CD4-positive, alpha-beta memory T cell (primary cell): ENCODE data around the gene DBF4. TPM values are rescaled to one million over a fixed set of nuclear protein-coding genes. Genes with fewer than 3 reads are reported as not detected.
"Not testable (repeated sequence)": the region's sequence is repeated elsewhere in the genome, so short reads cannot be mapped to it uniquely, and the experiment has no call there.

Experiments
- CTCF ChIA-PET: fragments of 350-600 bp; sonication (Branson Sonifier 250); formaldehyde crosslinking; loops from one replicate; lab custom pipeline; 2021; ENCODE audit warnings: inconsistent platforms; ENCODE audit not compliant: partially characterized antibody; lab: Charles Lee
- POLR2A ChIA-PET: fragments of 350-600 bp; sonication (Branson Sonifier 250); formaldehyde crosslinking; loops from one replicate; lab custom pipeline; 2021; ENCODE audit not compliant: partially characterized antibody; lab: Charles Lee
- DNase-seq, 5 donors: peaks; one replicate each; pipeline versions ENCODE4 v3.0.0 to v3.0.0-alpha.2; 2020 to 2022; ENCODE audit warnings: mixed read lengths in 1 of 5
- H3K27ac ChIP-seq: one replicate; pipeline ENCODE4 v1.7.0; 2013; ENCODE audit warnings: low read depth, low read length
- H3K27me3 ChIP-seq: 2 replicates; pipeline ENCODE4 v1.7.0; 2013; ENCODE audit warnings: mild to moderate bottlenecking, low read length, moderate library complexity; ENCODE audit not compliant: insufficient read depth
- H3K36me3 ChIP-seq: 2 replicates; pipeline ENCODE4 v1.7.0; 2013; ENCODE audit warnings: mild to moderate bottlenecking, low read length, moderate library complexity; ENCODE audit not compliant: insufficient read depth
- H3K4me1 ChIP-seq: 2 replicates; pipeline ENCODE4 v1.7.0; 2013; ENCODE audit warnings: mild to moderate bottlenecking, low read length, moderate library complexity; ENCODE audit not compliant: insufficient read depth
- H3K4me3 ChIP-seq, 2 donors: one replicate each; pipeline ENCODE4 v1.7.0; 2013; ENCODE audit warnings: low read length in 2 of 2, mild to moderate bottlenecking in 1 of 2
- H3K9me3 ChIP-seq, 2 donors: one replicate each; pipeline ENCODE4 v1.7.0; 2013; ENCODE audit warnings: low read length in 2 of 2, control low read depth in 1 of 2; ENCODE audit not compliant: control insufficient read depth in 1 of 2
- H3K27ac Mint-ChIP-seq, 7 donors: one replicate each; pipeline ENCODE4 v1.8.0; 2020 to 2021; ENCODE audit warnings: mixed read lengths in 7 of 7, mild to moderate bottlenecking in 6 of 7, inconsistent platforms in 3 of 7, moderate library complexity in 3 of 7
- H3K27me3 Mint-ChIP-seq, 2 donors: one replicate each; pipeline ENCODE4 v1.8.0; 2020 to 2021; ENCODE audit warnings: mixed read lengths in 2 of 2
- H3K36me3 Mint-ChIP-seq, 2 donors: one replicate each; pipeline ENCODE4 v1.8.0; 2020 to 2021; ENCODE audit warnings: mixed read lengths in 2 of 2, inconsistent platforms in 1 of 2, mild to moderate bottlenecking in 1 of 2
- H3K4me1 Mint-ChIP-seq, 4 donors: one replicate each; pipeline ENCODE4 v1.8.0; 2020 to 2021; ENCODE audit warnings: mixed read lengths in 4 of 4, mild to moderate bottlenecking in 1 of 4
- H3K4me3 Mint-ChIP-seq, 8 donors: one replicate each; pipeline ENCODE4 v1.8.0; 2020 to 2021; ENCODE audit warnings: mixed read lengths in 8 of 8, mild to moderate bottlenecking in 7 of 8, moderate library complexity in 6 of 8, inconsistent platforms in 3 of 8
- H3K9me3 Mint-ChIP-seq, 8 donors: one replicate each; pipeline ENCODE4 v1.8.0; 2020 to 2021; ENCODE audit warnings: mixed read lengths in 8 of 8, mild to moderate bottlenecking in 5 of 8, inconsistent platforms in 3 of 8, moderate library complexity in 1 of 8
- intact Hi-C: fragments of 100-400 bp; cut with micrococcal nuclease; formaldehyde crosslinking; loops from one replicate; pipeline ENCODE4 v1.15.1; 2023
- polyA plus RNA-seq, 2 donors: library from polyadenylated mRNA; unstranded; fragments of 300-500 nt; fragmentation: Illumina TruSeq; gene quantifications; one replicate each; pipeline ENCODE4 v1.2.3, GENCODE V29; 2021
- total RNA-seq, 2 experiments: library from RNA; stranded (reverse); gene quantifications; one replicate each; pipeline ENCODE4 v1.2.3, GENCODE V29; 2021

The DBF4 gene
- total and polyA plus RNA-seq, 4 experiments from 2014 or later, result 25.3 to 29.1 (median 27.9) TPM

- H3K4me3 Mint-ChIP-seq, result no peak overlapping the region
- H3K27ac Mint-ChIP-seq, result peak overlapping the region in 1 of 7 donors; percentile 72
- H3K4me1 Mint-ChIP-seq, result peaks cover 22 to 38% (median 26%) of the 10 kb centered on the region in 4 donors
- ChIA-PET POLR2A (no interaction called here), CTCF (interaction anchor here (1.3 kb wide), 1 partner anchor 85 kb away, joined by 4 read pairs; no protein-coding TSS in a partner anchor)
- intact Hi-C loops, result loop anchor here (10.0 kb wide), 1 partner anchor 958 kb away; no protein-coding TSS in a partner anchor
- H3K9me3 Mint-ChIP-seq, result no peaks in the 10 kb centered on the region
- Histone ChIP-seq H3K36me3 (peaks cover 6% of the 10 kb centered on the region), H3K27ac (no peak overlapping the region), H3K27me3 (no peaks in the 10 kb centered on the region), H3K9me3 (no peaks in the 10 kb centered on the region), H3K4me3 (no peak overlapping the region), H3K4me1 (peaks cover 24% of the 10 kb centered on the region)
- no peaks in the 10 kb centered on the region for H3K27me3 Mint-ChIP-seq
- peaks cover 12 to 40% of the 10 kb centered on the region in 2 donors for H3K36me3 Mint-ChIP-seq
- DNase-seq, result no peak
These were observed 6.1 kb downstream of the DBF4 start for GRCh38 chr7:87882151-87882937.

GRCh38 chr7:87885018-87885417, 8.7 kb downstream of the DBF4 start:
- Histone ChIP-seq H3K27ac (no peak overlapping the region), H3K4me1 (no peaks in the 10 kb centered on the region), H3K4me3 (no peak overlapping the region), H3K36me3 (peaks cover 15% of the 10 kb centered on the region), H3K27me3 (no peaks in the 10 kb centered on the region), H3K9me3 (no peaks in the 10 kb centered on the region)
- ChIA-PET CTCF (interaction anchor here (1.1 to 4.0 kb wide), 4 partner anchors 16 to 468 kb away, joined by 3 to 36 read pairs (median 13); no protein-coding TSS in a partner anchor), POLR2A (no interaction called here)
- Mint-ChIP-seq H3K36me3 (peaks cover 22 to 50% of the 10 kb centered on the region in 2 donors), H3K27me3 (no peaks in the 10 kb centered on the region), H3K4me3 (no peak overlapping the region), H3K9me3 (no peaks in the 10 kb centered on the region), H3K4me1 (peaks cover 9 to 24% (median 16%) of the 10 kb centered on the region in 4 donors), H3K27ac (no peak overlapping the region)
- DNase-seq, result no peak
- intact Hi-C loops, result loop anchor here (10.0 kb wide), 1 partner anchor 960 kb away; no protein-coding TSS in a partner anchor

GRCh38 chr7:87886875-87887274, 10.6 kb downstream of the DBF4 start:
- Mint-ChIP-seq H3K27ac (no peak overlapping the region), H3K4me1 (peaks cover 0 to 14% (median 11%) of the 10 kb centered on the region in 4 donors), H3K36me3 (peaks cover 18 to 43% of the 10 kb centered on the region in 2 donors), H3K4me3 (no peak overlapping the region), H3K9me3 (no peaks in the 10 kb centered on the region), H3K27me3 (no peaks in the 10 kb centered on the region)
- ChIA-PET CTCF (interaction anchor here (0.7 to 4.0 kb wide), 24 partner anchors 9 to 575 kb away, joined by 3 to 36 read pairs (median 4); partner anchors contain the start of genes ADAM22, DBF4 and SLC25A40), POLR2A (no interaction called here)
- Histone ChIP-seq H3K27me3 (no peaks in the 10 kb centered on the region), H3K4me3 (no peak overlapping the region), H3K4me1 (no peaks in the 10 kb centered on the region), H3K36me3 (peaks cover 15% of the 10 kb centered on the region), H3K9me3 (no peaks in the 10 kb centered on the region), H3K27ac (no peak overlapping the region)
- intact Hi-C loops, result loop anchor here (1.0 to 10.0 kb wide), 5 partner anchors 90 to 962 kb away; no protein-coding TSS in a partner anchor
- peak in 4 of 5 donors; percentile 41 to 50 (median 44) for DNase-seq

GRCh38 chr7:87895363-87895762, 19.1 kb downstream of the DBF4 start:
- peaks cover 21 to 62% of the 10 kb centered on the region in 2 donors for H3K36me3 Mint-ChIP-seq
- CTCF ChIA-PET, result interaction anchor here (1.0 kb wide), 1 partner anchor 99 kb away, joined by 3 read pairs; no protein-coding TSS in a partner anchor
- H3K4me3 Mint-ChIP-seq, result no peak overlapping the region

GRCh38 chr7:87899255-87899654, 23.0 kb downstream of the DBF4 start:
- no peak for DNase-seq
- no peak overlapping the region for H3K4me3 Mint-ChIP-seq
- peaks cover 33 to 62% of the 10 kb centered on the region in 2 donors for H3K36me3 Mint-ChIP-seq
- peak overlapping the region in 1 of 7 donors; percentile 21 for H3K27ac Mint-ChIP-seq
- intact Hi-C loops, result no loop called here
- CTCF ChIA-PET, result no interaction called here
- H3K27me3 Mint-ChIP-seq, result no peaks in the 10 kb centered on the region
- Histone ChIP-seq H3K27me3 (no peaks in the 10 kb centered on the region), H3K27ac (no peak overlapping the region), H3K36me3 (peaks cover 13% of the 10 kb centered on the region), H3K4me1 (no peaks in the 10 kb centered on the region), H3K9me3 (no peaks in the 10 kb centered on the region), H3K4me3 (no peak overlapping the region)
- no peaks in the 10 kb centered on the region for H3K9me3 Mint-ChIP-seq
- peaks cover 0 to 5% (median 2%) of the 10 kb centered on the region in 4 donors for H3K4me1 Mint-ChIP-seq
- POLR2A ChIA-PET, result interaction anchor here (0.6 kb wide), 1 partner anchor 35 kb away, joined by 3 read pairs; no protein-coding TSS in a partner anchor

More at GRCh38 chr7:87895363-87895762, 19.1 kb downstream of the DBF4 start:
- H3K9me3 ChIP-seq, result no peaks in the 10 kb centered on the region
- intact Hi-C loops, result no loop called here
- H3K4me1 ChIP-seq, result no peaks in the 10 kb centered on the region
- H3K9me3 Mint-ChIP-seq, result no peaks in the 10 kb centered on the region
- peaks cover 0 to 10% (median 4%) of the 10 kb centered on the region in 4 donors for H3K4me1 Mint-ChIP-seq
- no peak for DNase-seq
- POLR2A ChIA-PET, result no interaction called here
- peaks cover 8% of the 10 kb centered on the region for H3K36me3 ChIP-seq
- H3K27me3 ChIP-seq, result no peaks in the 10 kb centered on the region
- no peaks in the 10 kb centered on the region for H3K27me3 Mint-ChIP-seq
- no peak overlapping the region for H3K27ac ChIP-seq
- H3K27ac Mint-ChIP-seq, result peak overlapping the region in 4 of 7 donors; percentile 1 to 64 (median 22)
- no peak overlapping the region for H3K4me3 ChIP-seq

- DNase-seq, H3K27me3 Mint-ChIP-seq, H3K4me1 ChIP-seq, H3K9me3 ChIP-seq, intact Hi-C loops, H3K27ac ChIP-seq, H3K36me3 ChIP-seq, H3K9me3 Mint-ChIP-seq, H3K4me3 Mint-ChIP-seq, H3K27me3 ChIP-seq, POLR2A ChIA-PET, H3K4me1 Mint-ChIP-seq, H3K4me3 ChIP-seq: not testable (repeated sequence)
- H3K27ac Mint-ChIP-seq, result peak overlapping the region in 3 of 7 donors; percentile 5 to 32 (median 29)
- CTCF ChIA-PET, result interaction anchor here (1.2 to 1.7 kb wide), 2 partner anchors 10 to 27 kb away, joined by 3 to 6 read pairs; partner anchors contain the start of gene ADAM22
- peaks cover 20 to 24% of the 10 kb centered on the region in 2 donors for H3K36me3 Mint-ChIP-seq
These were observed 31.0 kb downstream of the DBF4 start for GRCh38 chr7:87907136-87907906.
